Breast epithelium (tissue), 4 donors: ENCODE data around the gene DDX25. TPM values are rescaled to one million over a fixed set of nuclear protein-coding genes. Genes with fewer than 3 reads are reported as not detected.

Source experiments
- DNase-seq, 2 donors: peaks; one replicate each; pipeline ENCODE4 v3.0.0-alpha.2; 2019; ENCODE audit warnings: low spot score in 2 of 2
- H3K27ac ChIP-seq, 2 donors: fragments of 200-600 bp; sonication (generic) in 1 of 2; one replicate each; pipeline ENCODE4 v1.5.1; 2016 to 2019; ENCODE audit warnings: mild to moderate bottlenecking in 1 of 2
- H3K27me3 ChIP-seq, 2 donors: fragments of 200-600 bp; sonication (generic) in 1 of 2; one replicate each; pipeline versions ENCODE4 v1.5.1 to v1.6.0; 2017 to 2019; ENCODE audit warnings: control low read depth in 1 of 2, mild to moderate bottlenecking in 1 of 2
- H3K36me3 ChIP-seq: fragments of 200-600 bp; one replicate; pipeline ENCODE4 v1.5.1; 2019
- H3K4me1 ChIP-seq, 2 donors: fragments of 200-600 bp; sonication (generic); one replicate each; pipeline ENCODE4 v1.5.1; 2016 to 2019; ENCODE audit warnings: control low read depth in 1 of 2
- H3K4me3 ChIP-seq, 3 donors: fragments of 200-600 bp; sonication (generic); 1 replicate in 2 of 3; 2 replicates in 1 of 3; pipeline ENCODE4 v1.5.1; 2016 to 2019; ENCODE audit warnings: mild to moderate bottlenecking in 3 of 3, moderate library complexity in 2 of 3
- H3K9me3 ChIP-seq, 2 donors: fragments of 200-600 bp; sonication (generic) in 1 of 2; one replicate each; pipeline ENCODE4 v1.5.1; 2016 to 2019; ENCODE audit warnings: control low read depth in 1 of 2
- POLR2A ChIP-seq: fragments of 450-650 bp; IDR thresholded peaks from one replicate; pipeline ENCODE4 v1.6.1; 2016; ENCODE audit warnings: antibody characterized with exemption, mild to moderate bottlenecking, moderate library complexity
- POLR2AphosphoS5 ChIP-seq, 3 donors: sonication (generic); formaldehyde crosslinking; IDR thresholded peaks; one replicate each; pipeline ENCODE4 v1.6.1; 2017; ENCODE audit warnings: antibody characterized with exemption in 3 of 3
- intact Hi-C: fragments of 100-400 bp; cut with DNase I; formaldehyde crosslinking; loops from one replicate; pipeline ENCODE4 v1.15.1; 2023; ENCODE audit warnings: low total_unique reads
- total RNA-seq, 3 donors: library from RNA; depleted of rRNA; stranded (reverse); fragments of >200 nt; gene quantifications; one replicate each; pipeline ENCODE4 v1.1.0, GENCODE V29; 2016
- TF ChIP-seq, protein P1 (sequence below), 3 donors: fragments of 450-650 bp; IDR thresholded peaks; one replicate each; pipeline ENCODE4 v1.5.1; 2016 to 2017; ENCODE audit warnings: antibody characterized with exemption in 3 of 3, mild to moderate bottlenecking in 3 of 3, moderate library complexity in 3 of 3

Gene DDX25
- total RNA-seq, 3 donors from 2014 or later: 0.29 TPM; not detected in 2

DNA sequence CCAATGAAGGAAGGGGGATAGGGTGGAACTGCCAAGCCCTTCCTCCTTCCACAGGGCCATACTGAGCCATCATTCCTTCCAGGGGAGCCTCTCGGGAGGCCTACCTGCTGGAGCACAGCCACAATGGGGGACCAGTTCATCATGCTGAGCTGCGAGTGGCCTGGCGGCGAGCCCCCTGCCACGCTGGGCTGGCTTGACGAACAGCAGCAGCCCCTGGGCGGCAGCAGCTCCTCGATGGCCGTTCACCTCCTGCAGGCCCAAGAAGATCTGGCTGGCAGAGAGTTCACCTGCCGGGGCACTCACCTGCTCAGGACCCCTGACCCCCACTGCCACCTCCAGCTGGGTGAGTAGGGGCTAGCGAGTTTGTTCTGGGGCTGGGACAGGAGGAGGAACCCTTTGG lies 47.4 kb downstream of the DDX25 start:
- Histone ChIP-seq H3K9me3 (no peaks in the 10 kb centered on the region), H3K36me3 (no peaks in the 10 kb centered on the region), H3K4me3 (peak overlapping the region in 1 of 3 donors; percentile 11), H3K27ac (peak overlapping the region; percentile 66 to 89), H3K4me1 (peaks cover 7 to 11% of the 10 kb centered on the region in 2 donors), H3K27me3 (no peaks in the 10 kb centered on the region)
- DNase-seq: no peak
- intact Hi-C loops: no loop called here
- no peak for TF ChIP-seq POLR2AphosphoS5 (IDR thresholded peaks at IDR 0.05)
- TF ChIP-seq, protein P1, sequence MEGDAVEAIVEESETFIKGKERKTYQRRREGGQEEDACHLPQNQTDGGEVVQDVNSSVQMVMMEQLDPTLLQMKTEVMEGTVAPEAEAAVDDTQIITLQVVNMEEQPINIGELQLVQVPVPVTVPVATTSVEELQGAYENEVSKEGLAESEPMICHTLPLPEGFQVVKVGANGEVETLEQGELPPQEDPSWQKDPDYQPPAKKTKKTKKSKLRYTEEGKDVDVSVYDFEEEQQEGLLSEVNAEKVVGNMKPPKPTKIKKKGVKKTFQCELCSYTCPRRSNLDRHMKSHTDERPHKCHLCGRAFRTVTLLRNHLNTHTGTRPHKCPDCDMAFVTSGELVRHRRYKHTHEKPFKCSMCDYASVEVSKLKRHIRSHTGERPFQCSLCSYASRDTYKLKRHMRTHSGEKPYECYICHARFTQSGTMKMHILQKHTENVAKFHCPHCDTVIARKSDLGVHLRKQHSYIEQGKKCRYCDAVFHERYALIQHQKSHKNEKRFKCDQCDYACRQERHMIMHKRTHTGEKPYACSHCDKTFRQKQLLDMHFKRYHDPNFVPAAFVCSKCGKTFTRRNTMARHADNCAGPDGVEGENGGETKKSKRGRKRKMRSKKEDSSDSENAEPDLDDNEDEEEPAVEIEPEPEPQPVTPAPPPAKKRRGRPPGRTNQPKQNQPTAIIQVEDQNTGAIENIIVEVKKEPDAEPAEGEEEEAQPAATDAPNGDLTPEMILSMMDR (IDR thresholded peaks at IDR 0.05): no peak
- no peak for TF ChIP-seq POLR2A

DNA sequence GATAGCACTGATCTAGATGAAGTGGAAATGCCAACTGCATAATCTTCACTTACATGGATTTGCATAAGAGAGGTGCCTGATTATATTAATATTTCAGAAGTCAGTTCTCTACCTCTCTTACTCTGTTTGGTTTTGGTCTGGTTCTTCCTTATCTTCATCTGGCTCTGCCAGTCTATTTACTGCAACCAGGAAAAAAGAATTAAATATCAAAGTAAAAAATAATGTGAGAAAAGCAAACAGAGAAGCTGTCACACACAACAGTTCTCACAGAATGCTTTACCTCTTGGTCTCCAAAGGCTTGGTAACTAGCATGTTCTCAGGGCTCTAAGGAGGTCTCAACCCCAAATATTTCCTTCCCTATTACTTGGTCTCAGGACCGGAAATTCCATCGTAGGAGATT lies 48.3 kb downstream of the DDX25 start:
- Histone ChIP-seq H3K36me3 (no peaks in the 10 kb centered on the region), H3K4me1 (peaks cover 7 to 11% of the 10 kb centered on the region in 2 donors), H3K9me3 (no peaks in the 10 kb centered on the region), H3K27ac (peak overlapping the region; percentile 10 to 19), H3K27me3 (no peaks in the 10 kb centered on the region), H3K4me3 (no peak overlapping the region)
- intact Hi-C loops: no loop called here
- no peak for DNase-seq
- TF ChIP-seq POLR2A (no peak), POLR2AphosphoS5 (IDR thresholded peaks at IDR 0.05) (no peak)
- TF ChIP-seq, protein P1 (IDR thresholded peaks at IDR 0.05): no peak

DNA sequence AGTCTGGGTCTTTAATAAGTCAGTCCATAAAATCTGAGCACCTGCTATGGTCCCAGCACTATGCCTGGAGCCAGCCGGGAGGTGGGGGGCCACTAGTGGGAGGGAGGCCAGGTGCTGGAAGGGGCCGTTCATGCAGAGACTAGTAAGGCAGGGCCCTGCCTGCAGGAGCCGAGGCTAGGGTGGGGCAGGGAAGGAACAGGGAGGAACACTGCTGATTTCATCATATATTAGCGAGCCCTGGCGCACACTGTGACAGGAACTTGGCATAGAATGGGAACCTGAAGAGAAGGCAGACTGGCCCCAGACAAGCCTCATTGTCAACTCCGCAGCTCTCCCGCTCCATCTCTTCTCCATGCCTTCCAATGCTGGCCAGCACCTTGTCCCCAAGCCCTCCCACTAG lies 48.7 kb downstream of the DDX25 start:
- TF ChIP-seq POLR2AphosphoS5 (IDR thresholded peaks at IDR 0.05) (peak in 1 of 3 donors; percentile 29), POLR2A (no peak)
- Histone ChIP-seq H3K36me3 (no peaks in the 10 kb centered on the region), H3K27ac (peak overlapping the region; percentile 10 to 68), H3K4me3 (no peak overlapping the region), H3K27me3 (no peaks in the 10 kb centered on the region), H3K4me1 (peaks cover 7 to 11% of the 10 kb centered on the region in 2 donors), H3K9me3 (no peaks in the 10 kb centered on the region)
- DNase-seq: peak in 1 of 2 donors; percentile 35
- intact Hi-C loops: no loop called here

DNA sequence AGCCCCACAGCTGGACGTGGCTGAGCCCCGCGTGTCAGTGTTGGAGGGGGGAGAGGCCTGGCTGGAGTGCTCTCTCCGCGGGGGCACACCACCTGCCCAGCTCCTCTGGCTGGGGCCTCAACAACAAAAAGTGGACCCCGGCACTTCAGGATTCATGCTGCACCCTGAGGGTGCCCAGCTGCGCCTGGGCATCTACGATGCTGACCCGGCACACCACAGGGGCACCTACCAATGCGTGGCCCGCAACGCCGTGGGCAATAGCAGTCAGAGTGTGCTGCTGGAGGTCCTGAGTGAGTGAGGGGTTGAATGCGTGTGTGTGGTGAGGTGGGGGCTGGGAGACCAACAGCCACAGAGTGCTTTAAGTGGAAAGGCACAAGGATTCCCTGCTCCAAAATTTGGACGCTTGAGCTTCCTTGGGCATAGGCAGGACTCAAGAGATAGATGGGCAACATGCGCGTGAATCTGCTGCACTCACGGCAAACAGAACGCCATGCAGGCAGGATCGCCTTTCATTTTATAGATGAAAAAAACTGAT lies 49.2 kb downstream of the DDX25 start:
- Histone ChIP-seq H3K27me3 (no peaks in the 10 kb centered on the region), H3K9me3 (no peaks in the 10 kb centered on the region), H3K4me3 (no peak overlapping the region), H3K36me3 (no peaks in the 10 kb centered on the region), H3K4me1 (peaks cover 7 to 11% of the 10 kb centered on the region in 2 donors), H3K27ac (peak overlapping the region; percentile 10 to 68)
- TF ChIP-seq POLR2A (no peak), POLR2AphosphoS5 (IDR thresholded peaks at IDR 0.05) (no peak)
- TF ChIP-seq, protein P1 (IDR thresholded peaks at IDR 0.05): no peak
- intact Hi-C loops: no loop called here
- no peak for DNase-seq

DNA sequence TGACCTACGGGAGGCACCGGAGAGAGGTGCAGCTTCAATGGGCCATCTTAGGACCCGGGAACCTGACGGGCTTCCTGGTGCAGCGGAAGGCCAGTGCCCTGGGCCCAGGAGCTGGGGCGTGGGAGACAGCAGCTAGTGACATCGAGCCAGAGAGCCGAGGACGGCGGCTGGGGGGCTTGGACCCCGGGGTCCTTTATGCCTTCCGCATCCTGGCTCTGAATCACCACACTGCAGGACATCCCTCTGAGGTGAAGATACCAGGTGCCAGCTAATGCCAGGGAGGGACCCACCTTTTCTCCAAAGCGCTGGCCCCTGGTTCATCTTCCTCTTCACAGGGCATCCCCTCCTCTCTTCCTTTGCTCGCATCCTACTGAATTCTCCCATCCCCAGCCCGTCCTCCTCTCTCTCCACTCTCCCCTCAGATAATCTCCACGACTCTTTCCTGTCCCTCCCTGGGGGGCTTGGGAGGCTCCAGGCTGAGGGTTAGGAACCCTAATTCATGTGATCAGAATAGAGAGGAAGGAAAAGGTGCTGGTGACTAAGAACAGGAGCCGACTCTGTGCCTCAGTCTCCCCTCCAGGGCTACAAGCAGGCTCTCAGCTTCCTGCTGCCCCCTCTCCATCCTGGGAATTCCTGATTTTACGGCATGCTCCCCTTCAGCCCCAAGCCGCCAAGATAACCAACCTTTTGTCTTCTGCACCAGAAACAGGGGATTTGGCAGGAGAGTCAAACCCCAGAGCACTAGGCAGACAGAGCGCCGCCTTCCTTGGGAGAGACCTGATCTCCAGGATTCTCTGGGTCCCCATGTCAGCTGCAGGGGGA lies 50.0 kb downstream of the DDX25 start:
- Histone ChIP-seq H3K4me3 (no peak overlapping the region), H3K36me3 (no peaks in the 10 kb centered on the region), H3K27ac (no peak overlapping the region), H3K4me1 (peaks cover 7 to 11% of the 10 kb centered on the region in 2 donors), H3K9me3 (no peaks in the 10 kb centered on the region), H3K27me3 (no peaks in the 10 kb centered on the region)
- no peak for DNase-seq
- no peak for TF ChIP-seq POLR2AphosphoS5 (IDR thresholded peaks at IDR 0.05)
- no peak for TF ChIP-seq POLR2A
- intact Hi-C loops: no loop called here

DNA sequence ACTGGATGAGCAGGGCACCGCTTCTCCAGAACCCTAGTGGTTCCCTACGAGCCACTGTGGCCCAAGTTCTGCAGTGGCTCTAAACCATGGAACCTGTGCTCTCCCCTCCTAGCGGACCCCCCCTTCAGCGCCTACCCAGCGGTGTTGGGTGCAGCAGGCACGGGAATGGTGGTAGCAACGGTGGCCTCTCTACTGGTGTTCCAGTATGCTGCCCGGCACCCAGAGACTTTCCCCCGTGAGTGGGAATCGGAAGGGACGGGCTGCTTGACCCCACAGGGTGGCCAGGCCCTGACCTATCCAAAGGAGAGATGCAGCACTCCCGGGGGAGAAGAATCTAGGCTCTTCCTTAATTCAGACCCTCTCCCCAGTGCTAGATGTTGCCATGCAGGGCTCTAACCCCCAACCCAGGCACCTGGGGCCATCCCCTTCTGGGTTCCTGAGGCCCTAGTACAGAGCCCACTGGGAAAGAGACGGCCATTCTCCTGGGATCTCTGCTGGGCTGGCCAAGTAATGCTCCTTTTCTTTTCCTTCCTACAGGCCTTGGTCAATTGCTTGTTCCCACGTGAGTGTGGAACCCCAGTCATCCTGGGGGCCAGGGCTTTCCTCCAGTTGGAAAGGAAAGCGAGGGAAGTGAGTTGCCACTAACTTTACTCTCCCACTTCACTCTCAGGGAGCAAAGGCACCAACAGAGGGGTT lies 50.8 kb downstream of the DDX25 start:
- intact Hi-C loops: no loop called here
- no peak for DNase-seq

More for the DNA sequence above, 50.8 kb downstream of the DDX25 start:
- TF ChIP-seq POLR2A: no peak
- no peak for TF ChIP-seq POLR2AphosphoS5 (IDR thresholded peaks at IDR 0.05)
- TF ChIP-seq, protein P1 (IDR thresholded peaks at IDR 0.05): no peak
- Histone ChIP-seq H3K9me3 (no peaks in the 10 kb centered on the region), H3K36me3 (no peaks in the 10 kb centered on the region), H3K4me3 (no peak overlapping the region), H3K4me1 (peaks cover 7 to 11% of the 10 kb centered on the region in 2 donors), H3K27ac (peak overlapping the region; percentile 7 to 76), H3K27me3 (no peaks in the 10 kb centered on the region)
